ENCODE data around the gene OR8H2. TPM values are rescaled to one million over a fixed set of nuclear protein-coding genes. Genes with fewer than 3 reads are reported as not detected.
"Not testable (repeated sequence)": the region's sequence is repeated elsewhere in the genome, so short reads cannot be mapped to it uniquely, and the experiment has no call there.

OR8H2 gene, protein sequence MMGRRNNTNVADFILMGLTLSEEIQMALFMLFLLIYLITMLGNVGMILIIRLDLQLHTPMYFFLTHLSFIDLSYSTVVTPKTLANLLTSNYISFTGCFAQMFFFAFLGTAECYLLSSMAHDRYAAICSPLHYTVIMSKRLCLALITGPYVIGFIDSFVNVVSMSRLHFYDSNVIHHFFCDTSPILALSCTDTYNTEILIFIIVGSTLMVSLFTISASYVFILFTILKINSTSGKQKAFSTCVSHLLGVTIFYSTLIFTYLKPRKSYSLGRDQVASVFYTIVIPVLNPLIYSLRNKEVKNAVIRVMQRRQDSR
- total RNA-seq = not detected

- Histone ChIP-seq H3K4me1 (no peaks in the 10 kb centered on the region), H3K9me3 (no peaks in the 10 kb centered on the region), H3K27ac (no peak within 1 kb of the TSS), H3K4me3 (no peak within 1 kb of the TSS), H3K27me3 (no peaks in the 10 kb centered on the region), H3K36me3 (no peaks in the 10 kb centered on the region)
- intact Hi-C loops (cut with DNase I) = no loop called here
- DNase-seq (ENCODE audit: extremely low spot score in 2 of 2) = no peak
- TF ChIP-seq POLR2AphosphoS5 (IDR thresholded peaks at IDR 0.05; ENCODE audit: insufficient read depth in 1 of 2, low read depth in 1 of 2) (no peak), CTCF (IDR thresholded peaks at IDR 0.05) (no peak), POLR2A (IDR thresholded peaks at IDR 0.05) (no peak)
These were observed at the start of gene OR8H2 for GRCh38 chr11:56103210-56103737. TSS of gene OR8H2 (plus strand) at chr11:56103687. CDS start at chr11:56105043, 1,356 bp downstream.

DNA sequence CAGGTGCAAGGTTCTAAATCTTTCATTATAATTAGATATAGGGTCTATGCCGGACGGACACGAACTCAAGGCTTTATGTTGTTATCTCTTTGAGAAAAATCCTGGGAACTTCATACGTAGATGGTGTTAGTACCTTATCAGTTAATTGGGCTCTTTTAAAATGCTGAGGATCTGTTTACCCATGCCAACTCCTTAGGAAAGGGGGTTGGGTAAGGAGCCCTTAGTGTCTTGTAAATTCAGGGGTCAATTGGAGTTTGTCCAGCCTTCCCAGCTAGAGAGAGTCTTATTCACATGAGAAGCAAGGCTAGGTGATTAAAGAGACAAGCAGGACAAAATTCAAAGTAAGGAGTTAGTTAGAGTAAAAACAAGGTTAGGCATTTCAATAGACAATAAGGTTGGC lies 47.1 kb upstream of the OR8H2 start:
- DNase-seq (ENCODE audit: extremely low spot score in 2 of 2); H3K27ac ChIP-seq; H3K4me3 ChIP-seq; intact Hi-C loops (cut with DNase I); H3K4me1 ChIP-seq; H3K9me3 ChIP-seq; H3K27me3 ChIP-seq; H3K36me3 ChIP-seq: not testable (repeated sequence)

- DNase-seq (ENCODE audit: extremely low spot score in 2 of 2); H3K4me3 ChIP-seq; H3K27ac ChIP-seq; H3K9me3 ChIP-seq; intact Hi-C loops (cut with DNase I); H3K36me3 ChIP-seq; H3K27me3 ChIP-seq; H3K4me1 ChIP-seq: not testable (repeated sequence)
These were observed 45.7 kb upstream of the OR8H2 start for GRCh38 chr11:56057661-56058237.

GRCh38 chr11:56058260-56058780 lies 45.2 kb upstream of the OR8H2 start:
- H3K4me3 ChIP-seq; H3K36me3 ChIP-seq; H3K27ac ChIP-seq; DNase-seq (ENCODE audit: extremely low spot score in 2 of 2); H3K4me1 ChIP-seq; H3K9me3 ChIP-seq; intact Hi-C loops (cut with DNase I); H3K27me3 ChIP-seq: not testable (repeated sequence)

DNA sequence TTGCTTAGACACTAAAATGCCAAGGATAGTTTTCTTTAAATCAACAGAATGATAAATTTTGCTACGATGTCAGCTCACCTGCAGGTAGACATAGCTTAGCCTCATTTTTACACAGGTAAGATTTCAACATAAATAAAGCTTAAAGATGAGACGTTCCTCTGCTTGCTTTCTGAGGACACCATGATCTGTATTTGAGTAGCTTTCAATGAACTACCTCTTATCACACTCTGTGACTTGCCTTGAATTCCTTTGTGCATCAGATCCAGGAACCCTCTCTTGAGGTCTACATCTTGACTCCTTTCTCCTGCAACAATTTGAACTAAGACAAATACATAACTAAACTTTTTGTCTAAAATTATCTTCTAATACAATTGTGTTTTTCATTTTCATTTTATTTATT lies 36.5 kb upstream of the OR8H2 start:
- no peaks in the 10 kb centered on the region for H3K36me3 ChIP-seq
- no peaks in the 10 kb centered on the region for H3K9me3 ChIP-seq
- no peaks in the 10 kb centered on the region for H3K4me1 ChIP-seq
- TF ChIP-seq POLR2AphosphoS5 (IDR thresholded peaks at IDR 0.05; ENCODE audit: insufficient read depth in 1 of 2, low read depth in 1 of 2) (no peak), CTCF (IDR thresholded peaks at IDR 0.05) (no peak), POLR2A (IDR thresholded peaks at IDR 0.05) (no peak)
- intact Hi-C loops (cut with DNase I) = no loop called here
- H3K27ac ChIP-seq = no peak overlapping the region
- H3K27me3 ChIP-seq = no peaks in the 10 kb centered on the region
- DNase-seq (ENCODE audit: extremely low spot score in 2 of 2) = no peak
- H3K4me3 ChIP-seq = no peak overlapping the region

DNA sequence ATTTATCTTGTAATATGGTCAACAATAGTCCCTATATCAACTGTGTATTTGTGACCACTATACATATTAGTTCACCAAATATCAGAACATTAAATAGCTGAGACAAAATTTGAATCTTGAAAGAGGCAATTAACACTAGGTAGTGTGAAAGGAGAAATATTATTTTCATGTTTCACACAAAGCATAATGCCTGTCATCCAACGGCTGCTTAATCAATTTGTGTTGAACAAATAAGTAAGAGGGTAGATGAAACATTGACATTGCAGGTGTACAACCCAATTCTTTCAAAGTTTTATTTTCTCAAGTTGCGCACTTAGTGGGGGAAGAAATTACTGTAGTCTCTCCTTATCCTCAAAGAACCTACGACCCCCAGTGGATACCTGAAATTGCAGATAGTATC lies 13.8 kb upstream of the OR8H2 start:
- DNase-seq (ENCODE audit: extremely low spot score in 2 of 2) = no peak
- Histone ChIP-seq H3K9me3 (no peaks in the 10 kb centered on the region), H3K27me3 (no peaks in the 10 kb centered on the region), H3K36me3 (no peaks in the 10 kb centered on the region), H3K27ac (no peak overlapping the region), H3K4me3 (no peak overlapping the region), H3K4me1 (no peaks in the 10 kb centered on the region)
- intact Hi-C loops (cut with DNase I) = no loop called here
- no peak for TF ChIP-seq POLR2A (IDR thresholded peaks at IDR 0.05)
- TF ChIP-seq CTCF (IDR thresholded peaks at IDR 0.05) = no peak
- TF ChIP-seq POLR2AphosphoS5 (IDR thresholded peaks at IDR 0.05; ENCODE audit: insufficient read depth in 1 of 2, low read depth in 1 of 2) = no peak

Data from vagina (tissue), 2 donors.